H9 (cell line): ENCODE data around the gene AIFM3. TPM values are rescaled to one million over a fixed set of nuclear protein-coding genes. Genes with fewer than 3 reads are reported as not detected.

ENCODE experiments used
- DNase-seq: peaks from one replicate; pipeline ENCODE4 v3.0.0-alpha.2; 2017
- H2AFZ ChIP-seq: one replicate; pipeline ENCODE4 v1.6.1; 2013; ENCODE audit warnings: mild to moderate bottlenecking, low read length, control low read depth, moderate library complexity
- H2AK5ac ChIP-seq: 2 replicates; pipeline ENCODE4 v1.6.1; 2013; ENCODE audit warnings: low read length, control low read depth, mixed read lengths; ENCODE audit not compliant: insufficient read length
- H2BK120ac ChIP-seq: one replicate; pipeline ENCODE4 v1.6.1; 2013; ENCODE audit warnings: low read depth, mild to moderate bottlenecking, low read length, control low read depth, inconsistent platforms; ENCODE audit not compliant: poor library complexity, severe bottlenecking
- H2BK12ac ChIP-seq: 2 replicates; pipeline ENCODE4 v1.6.1; 2013; ENCODE audit warnings: low read length, control low read depth, mixed read lengths, low read depth; ENCODE audit not compliant: insufficient read length
- H2BK15ac ChIP-seq: 2 replicates; pipeline ENCODE4 v1.6.1; 2013; ENCODE audit warnings: low read depth, low read length, control low read depth
- H2BK20ac ChIP-seq: one replicate; pipeline ENCODE4 v1.6.1; 2013; ENCODE audit warnings: low read depth, mild to moderate bottlenecking, low read length, control low read depth, inconsistent platforms; ENCODE audit not compliant: poor library complexity, severe bottlenecking
- H2BK5ac ChIP-seq: 2 replicates; pipeline ENCODE4 v1.6.1; 2013; ENCODE audit warnings: low read length, control low read depth, mixed read lengths; ENCODE audit not compliant: insufficient read length
- H3K14ac ChIP-seq: 2 replicates; pipeline ENCODE4 v1.6.1; 2013; ENCODE audit warnings: low read length, control low read depth; ENCODE audit not compliant: insufficient read depth
- H3K18ac ChIP-seq: 2 replicates; pipeline ENCODE4 v1.6.1; 2013; ENCODE audit warnings: low read depth, mild to moderate bottlenecking, mixed read lengths, low read length, control low read depth; ENCODE audit not compliant: insufficient read length
- H3K23ac ChIP-seq: 2 replicates; pipeline ENCODE4 v1.6.1; 2013; ENCODE audit warnings: low read length, control low read depth, mixed read lengths, low read depth; ENCODE audit not compliant: insufficient read length
- H3K23me2 ChIP-seq: 2 replicates; pipeline ENCODE4 v1.6.1; 2013; ENCODE audit warnings: low read depth, mild to moderate bottlenecking, mixed read lengths, low read length, control low read depth; ENCODE audit not compliant: insufficient read length, poor library complexity, severe bottlenecking
- H3K27ac ChIP-seq: 2 replicates; pipeline ENCODE4 v1.5.1; 2013; ENCODE audit warnings: low read length, control low read depth, mixed read lengths, low read depth; ENCODE audit not compliant: insufficient read length
- H3K27me3 ChIP-seq: 2 replicates; pipeline ENCODE4 v1.6.1; 2013; ENCODE audit warnings: low read length, control low read depth, inconsistent platforms; ENCODE audit not compliant: insufficient read depth
- H3K4ac ChIP-seq: 2 replicates; pipeline ENCODE4 v1.6.1; 2013; ENCODE audit warnings: low read depth, mild to moderate bottlenecking, control low read depth, inconsistent platforms, low read length, moderate library complexity
- H3K4me1 ChIP-seq: 2 replicates; pipeline ENCODE4 v1.6.1; 2013; ENCODE audit warnings: low read length, control low read depth, inconsistent platforms; ENCODE audit not compliant: insufficient read depth
- H3K4me2 ChIP-seq: 2 replicates; pipeline ENCODE4 v1.6.1; 2013; ENCODE audit warnings: low read length, control low read depth, mixed read lengths; ENCODE audit not compliant: insufficient read length, insufficient read depth
- H3K56ac ChIP-seq: 2 replicates; pipeline ENCODE4 v1.6.1; 2013; ENCODE audit warnings: low read depth, mild to moderate bottlenecking, mixed read lengths, low read length, control low read depth; ENCODE audit not compliant: insufficient read length
- H3K79me1 ChIP-seq: 2 replicates; pipeline ENCODE4 v1.6.1; 2013; ENCODE audit warnings: low read depth, mild to moderate bottlenecking, moderate library complexity, low read length, control low read depth, inconsistent platforms; ENCODE audit not compliant: insufficient read depth, poor library complexity, severe bottlenecking
- H3K79me2 ChIP-seq: 2 replicates; pipeline ENCODE4 v1.6.1; 2013; ENCODE audit warnings: low read length, control low read depth, inconsistent platforms; ENCODE audit not compliant: insufficient read depth
- H3K9ac ChIP-seq: 2 replicates; pipeline ENCODE4 v1.6.1; 2013; ENCODE audit warnings: low read length, control low read depth, mixed read lengths; ENCODE audit not compliant: insufficient read length; ENCODE audit errors: extremely low read depth
- H3K9me3 ChIP-seq: one replicate; pipeline ENCODE4 v1.6.1; 2013; ENCODE audit warnings: low read depth, low read length, inconsistent platforms; ENCODE audit not compliant: control insufficient read depth
- H3T11ph ChIP-seq: one replicate; pipeline ENCODE4 v1.6.1; 2013; ENCODE audit warnings: mild to moderate bottlenecking, low read length, control low read depth, inconsistent platforms
- H4K20me1 ChIP-seq: one replicate; pipeline ENCODE4 v1.6.1; 2013; ENCODE audit not compliant: control insufficient read depth, insufficient read length, insufficient read depth
- H4K5ac ChIP-seq: 2 replicates; pipeline ENCODE4 v1.6.1; 2013; ENCODE audit warnings: low read depth, mild to moderate bottlenecking, mixed read lengths, low read length, control low read depth; ENCODE audit not compliant: insufficient read length
- H4K8ac ChIP-seq: replicated peaks from 2 replicates; pipeline ENCODE4 v1.6.1; 2013; ENCODE audit warnings: low read length, control low read depth, mixed read lengths, low read depth; ENCODE audit not compliant: insufficient read length
- H4K91ac ChIP-seq: 2 replicates; pipeline ENCODE4 v1.6.1; 2013; ENCODE audit warnings: low read depth, mild to moderate bottlenecking, moderate library complexity, mixed read lengths, low read length, control low read depth; ENCODE audit not compliant: insufficient read length
- H3K27ac Mint-ChIP-seq, 3 experiments: 2 replicates in 2 of 3; 3 replicates in 1 of 3; pipeline ENCODE4 v1.8.0; 2020 to 2021; ENCODE audit warnings: mixed read lengths in 3 of 3, mild to moderate bottlenecking in 1 of 3, moderate library complexity in 1 of 3
- H3K27me3 Mint-ChIP-seq: 2 replicates; pipeline ENCODE4 v1.8.0; 2021; ENCODE audit warnings: low read depth, mild to moderate bottlenecking, moderate library complexity, mixed read lengths
- H3K36me3 Mint-ChIP-seq, 3 experiments: 2 replicates in 2 of 3; 3 replicates in 1 of 3; pipeline ENCODE4 v1.8.0; 2020 to 2021; ENCODE audit warnings: low read depth in 3 of 3, mixed read lengths in 3 of 3; ENCODE audit not compliant: insufficient read depth in 1 of 3
- H3K4me1 Mint-ChIP-seq, 2 experiments: 2 replicates each; pipeline ENCODE4 v1.8.0; 2020; ENCODE audit warnings: mixed read lengths in 2 of 2
- H3K4me3 Mint-ChIP-seq, 2 experiments: 2 replicates in 1 of 2; 3 replicates in 1 of 2; pipeline ENCODE4 v1.8.0; 2020 to 2021; ENCODE audit warnings: mild to moderate bottlenecking in 2 of 2, mixed read lengths in 2 of 2, moderate library complexity in 1 of 2
- H3K9me3 Mint-ChIP-seq, 2 experiments: 2 replicates in 1 of 2; 3 replicates in 1 of 2; pipeline ENCODE4 v1.8.0; 2020; ENCODE audit warnings: mild to moderate bottlenecking in 2 of 2, mixed read lengths in 2 of 2, moderate library complexity in 1 of 2
- WGBS: extraction: QIAGEN DNeasy Blood & Tissue Kit; methylation state at CpG from one replicate; pipeline ENCODE4 v1.1.7; 2013; ENCODE audit warnings: missing lambda C conversion rate, low lambda C conversion rate, mixed read lengths; ENCODE audit not compliant: insufficient read length; ENCODE audit errors: extremely low coverage; 5-methylcytosine and 5-hydroxymethylcytosine counted together
- total RNA-seq: library from RNA; stranded (reverse); gene quantifications from 2 replicates; pipeline ENCODE4 v1.2.1, GENCODE V29; 2021
- TF ChIP-seq, protein P1 (sequence below): fragments of 200-600 bp; sonication (generic); conservative IDR thresholded peaks from 3 replicates; pipeline ENCODE4 v1.8.0; 2021; ENCODE audit warnings: antibody characterized with exemption, mild to moderate bottlenecking

AIFM3 gene
- total RNA-seq, 1 experiment from 2014 or later = 1.9 TPM

DNA sequence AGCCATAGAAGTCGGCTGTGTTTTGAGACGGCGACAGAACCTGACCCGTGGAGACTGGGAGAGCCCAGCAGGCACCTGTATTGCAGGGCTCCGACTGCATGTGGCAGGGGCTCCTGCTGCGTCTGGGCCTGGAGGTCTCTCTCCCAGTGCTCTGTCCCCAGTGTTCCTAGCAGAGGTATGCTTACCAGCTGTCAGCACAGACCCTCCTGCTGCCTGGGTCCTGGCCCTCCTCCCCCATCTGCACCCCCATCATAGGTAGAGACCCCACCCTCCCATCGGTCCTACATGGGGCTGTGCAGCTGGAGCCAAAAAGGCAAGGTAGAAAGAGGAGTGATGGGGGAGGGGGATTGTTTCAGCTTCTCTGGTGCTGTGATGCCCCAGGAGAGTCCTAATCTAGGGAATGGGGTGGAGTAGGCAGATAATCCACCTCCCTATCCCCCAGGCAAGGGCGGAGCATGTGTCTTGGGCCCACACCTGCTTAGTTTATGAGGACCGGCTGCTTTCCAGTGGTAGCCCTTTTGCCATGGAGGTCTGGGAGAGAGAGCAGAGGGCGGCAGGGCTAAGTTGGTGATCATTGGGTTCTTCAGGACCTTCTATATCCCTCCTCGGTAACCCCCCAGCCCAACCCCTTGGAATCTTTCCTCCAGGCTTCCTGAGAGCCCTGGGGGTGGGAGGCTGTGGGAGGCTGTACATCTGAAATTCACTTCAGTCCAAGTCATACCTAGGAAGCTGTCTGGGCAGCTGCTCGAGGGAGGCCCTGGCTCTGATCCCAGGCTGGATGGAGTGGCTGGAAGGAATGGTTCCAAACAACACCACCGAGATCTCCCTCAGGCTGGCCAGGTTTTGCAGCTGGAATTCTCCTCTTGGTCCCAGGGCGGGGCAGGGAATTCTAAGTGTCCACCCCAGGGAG is 60.0 kb downstream of the AIFM3 start:
- H2BK12ac ChIP-seq = no peak overlapping the region
- Mint-ChIP-seq H3K27ac (no peak overlapping the region; a peak in 1 of 7 replicates), H3K4me1 (peaks cover 10 to 18% of the 10 kb centered on the region in 2 experiments), H3K36me3 (no peaks in the 10 kb centered on the region), H3K9me3 (no peaks in the 10 kb centered on the region), H3K27me3 (peaks cover 28% of the 10 kb centered on the region), H3K4me3 (no peak overlapping the region)
- no peak overlapping the region for H3K18ac ChIP-seq
- no peak overlapping the region for H2BK120ac ChIP-seq
- H3K4ac ChIP-seq = no peak overlapping the region
- no peak overlapping the region for H3K27ac ChIP-seq
- H2AK5ac ChIP-seq = no peak overlapping the region
- H3T11ph ChIP-seq = no peak overlapping the region
- no peak overlapping the region; the same call in 1 of the 2 replicates for H3K14ac ChIP-seq
- H3K4me2 ChIP-seq = no peak overlapping the region
- H4K8ac ChIP-seq = no peak overlapping the region
- TF ChIP-seq, protein P1, sequence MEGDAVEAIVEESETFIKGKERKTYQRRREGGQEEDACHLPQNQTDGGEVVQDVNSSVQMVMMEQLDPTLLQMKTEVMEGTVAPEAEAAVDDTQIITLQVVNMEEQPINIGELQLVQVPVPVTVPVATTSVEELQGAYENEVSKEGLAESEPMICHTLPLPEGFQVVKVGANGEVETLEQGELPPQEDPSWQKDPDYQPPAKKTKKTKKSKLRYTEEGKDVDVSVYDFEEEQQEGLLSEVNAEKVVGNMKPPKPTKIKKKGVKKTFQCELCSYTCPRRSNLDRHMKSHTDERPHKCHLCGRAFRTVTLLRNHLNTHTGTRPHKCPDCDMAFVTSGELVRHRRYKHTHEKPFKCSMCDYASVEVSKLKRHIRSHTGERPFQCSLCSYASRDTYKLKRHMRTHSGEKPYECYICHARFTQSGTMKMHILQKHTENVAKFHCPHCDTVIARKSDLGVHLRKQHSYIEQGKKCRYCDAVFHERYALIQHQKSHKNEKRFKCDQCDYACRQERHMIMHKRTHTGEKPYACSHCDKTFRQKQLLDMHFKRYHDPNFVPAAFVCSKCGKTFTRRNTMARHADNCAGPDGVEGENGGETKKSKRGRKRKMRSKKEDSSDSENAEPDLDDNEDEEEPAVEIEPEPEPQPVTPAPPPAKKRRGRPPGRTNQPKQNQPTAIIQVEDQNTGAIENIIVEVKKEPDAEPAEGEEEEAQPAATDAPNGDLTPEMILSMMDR = no peak
- H3K79me1 ChIP-seq = no peaks in the 10 kb centered on the region
- no peak overlapping the region for H4K91ac ChIP-seq
- H3K79me2 ChIP-seq = no peaks in the 10 kb centered on the region
- H3K56ac ChIP-seq = no peak overlapping the region
- H3K4me1 ChIP-seq = no peaks in the 10 kb centered on the region; the same call in 1 of the 2 replicates
- no peaks in the 10 kb centered on the region; the same call in 1 of the 2 replicates for H3K27me3 ChIP-seq
- no peaks in the 10 kb centered on the region for H3K23me2 ChIP-seq
- H2BK15ac ChIP-seq = no peak overlapping the region
- H3K9me3 ChIP-seq = no peaks in the 10 kb centered on the region
- no peaks in the 10 kb centered on the region for H4K20me1 ChIP-seq
- H2AFZ ChIP-seq = no peak overlapping the region
- no peak overlapping the region for H2BK20ac ChIP-seq
- no CpG with 5 or more reads among the region's 14 CpGs for WGBS
- H2BK5ac ChIP-seq = no peak overlapping the region
- no peak overlapping the region for H4K5ac ChIP-seq
- no peak overlapping the region for H3K23ac ChIP-seq
- no peak for DNase-seq
- H3K9ac ChIP-seq = no peak overlapping the region
